ENCODE measurements around the gene FAM53B.

FAM53B gene

GRCh38 chr10:124677749-124678556, 66.2 kb downstream of the FAM53B start:
- DNase-seq (ENCODE audit: low spot score), result no peak

DNA sequence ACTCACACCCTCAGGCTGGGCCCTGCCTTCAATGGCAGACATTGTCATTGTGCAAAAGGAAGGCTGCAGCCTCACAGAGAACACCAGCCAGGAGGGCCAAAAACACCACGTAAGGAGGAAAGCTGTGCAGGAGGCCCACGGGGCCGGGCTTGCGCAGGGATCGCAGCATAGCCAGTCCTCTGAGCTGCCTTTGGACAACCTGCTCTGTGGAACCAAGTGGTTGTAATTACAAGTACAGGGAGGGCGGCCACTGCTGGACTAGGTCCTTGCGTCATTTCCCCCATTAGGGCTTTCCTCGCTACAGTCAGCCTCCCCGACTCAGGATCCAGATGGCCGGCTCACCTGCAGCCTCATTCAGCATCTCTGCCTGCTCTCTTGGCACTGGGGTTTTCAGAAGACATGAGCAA, 66.9 kb downstream of the FAM53B start:
- DNase-seq (ENCODE audit: low spot score), result no peak

- DNase-seq (ENCODE audit: low spot score), result no peak
Observed at GRCh38 chr10:124676416-124677062, 67.6 kb downstream of the FAM53B start.

DNA sequence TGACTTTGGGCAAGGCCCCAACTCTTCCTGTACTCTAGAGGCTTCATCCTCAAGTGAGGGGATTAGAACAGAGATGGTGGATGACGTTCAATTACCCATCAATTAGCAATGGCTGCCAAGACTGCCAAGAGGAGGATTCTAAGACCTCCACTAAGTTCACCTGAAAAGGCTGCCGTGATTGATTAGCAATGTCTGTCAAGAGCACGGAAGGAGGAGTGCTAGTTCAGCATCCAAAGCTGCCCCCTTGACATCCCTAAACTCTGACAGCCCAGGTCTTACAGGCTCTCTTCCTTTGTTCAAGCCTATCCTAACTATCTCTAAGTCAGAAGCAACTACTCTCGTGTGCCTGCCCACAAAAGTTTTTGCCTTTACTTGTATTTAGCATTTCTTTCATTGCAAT, 68.4 kb downstream of the FAM53B start:
- no peak for DNase-seq (ENCODE audit: low spot score)

DNA sequence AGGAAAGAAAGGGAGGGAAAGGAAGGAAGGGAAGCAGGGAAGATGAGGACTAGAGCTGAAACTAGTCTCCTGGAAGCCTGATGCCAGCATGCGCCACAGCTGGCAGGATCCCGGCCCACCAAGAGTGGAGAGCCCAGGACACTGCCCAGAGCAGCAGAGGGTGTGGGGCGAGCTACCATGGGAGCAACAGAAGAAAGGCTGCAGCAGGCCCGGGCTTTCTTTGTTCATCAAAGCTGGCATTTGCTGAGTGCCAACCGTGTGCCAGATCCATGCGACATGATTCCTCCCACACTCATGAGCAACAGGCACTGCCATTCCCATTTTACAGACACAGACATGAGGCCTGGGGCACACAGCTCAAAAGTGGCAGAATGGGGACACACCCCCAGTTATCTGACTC, 68.9 kb downstream of the FAM53B start:
- DNase-seq (ENCODE audit: low spot score), result no peak

DNA sequence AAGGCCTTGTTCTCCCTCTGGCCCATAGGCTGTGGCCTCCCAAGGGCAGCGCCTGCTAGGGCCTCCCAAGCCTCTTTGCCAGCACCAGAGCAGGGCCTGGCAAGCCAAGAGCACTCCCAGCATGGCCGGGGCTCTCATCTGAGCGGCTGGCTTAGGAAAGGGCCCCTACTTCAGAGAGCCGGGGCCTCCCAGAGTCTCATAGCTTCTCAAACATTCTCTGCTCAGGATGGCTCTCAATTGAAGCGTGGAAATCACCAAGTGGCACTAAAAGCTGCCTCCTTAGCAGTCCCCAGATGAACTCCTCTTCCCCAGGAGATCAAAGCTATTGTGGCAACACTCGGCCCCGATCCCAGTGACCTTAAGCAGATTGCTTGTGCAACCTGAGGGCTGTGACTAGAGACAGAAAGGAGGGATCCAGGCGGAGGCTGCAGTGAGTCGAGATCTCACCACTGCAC, 69.4 kb downstream of the FAM53B start:
- DNase-seq (ENCODE audit: low spot score), result no peak

DNA sequence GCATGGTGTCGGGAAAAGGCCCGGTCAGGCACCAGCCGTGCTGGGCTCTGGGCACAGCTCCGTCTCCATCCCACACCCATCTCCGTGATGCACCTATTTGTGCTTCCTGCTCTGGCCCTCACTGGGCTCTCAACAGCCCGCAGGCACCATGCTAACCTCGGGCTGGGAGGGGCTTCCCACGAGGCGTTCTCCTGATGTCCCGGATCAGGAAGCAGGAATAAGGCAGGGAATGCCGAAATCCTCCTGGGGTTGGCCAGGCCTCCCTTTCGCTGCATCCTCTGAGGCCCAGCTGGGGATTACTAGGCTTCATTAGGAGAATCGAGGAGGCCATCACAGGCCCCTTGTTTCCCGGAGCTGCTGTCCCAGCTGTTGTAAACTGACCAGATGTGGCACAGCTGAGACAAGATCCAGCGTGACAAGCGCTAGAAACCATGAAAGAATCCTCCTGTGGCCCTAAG, 72.0 kb downstream of the FAM53B start:
- DNase-seq (ENCODE audit: low spot score), result no peak

DNA sequence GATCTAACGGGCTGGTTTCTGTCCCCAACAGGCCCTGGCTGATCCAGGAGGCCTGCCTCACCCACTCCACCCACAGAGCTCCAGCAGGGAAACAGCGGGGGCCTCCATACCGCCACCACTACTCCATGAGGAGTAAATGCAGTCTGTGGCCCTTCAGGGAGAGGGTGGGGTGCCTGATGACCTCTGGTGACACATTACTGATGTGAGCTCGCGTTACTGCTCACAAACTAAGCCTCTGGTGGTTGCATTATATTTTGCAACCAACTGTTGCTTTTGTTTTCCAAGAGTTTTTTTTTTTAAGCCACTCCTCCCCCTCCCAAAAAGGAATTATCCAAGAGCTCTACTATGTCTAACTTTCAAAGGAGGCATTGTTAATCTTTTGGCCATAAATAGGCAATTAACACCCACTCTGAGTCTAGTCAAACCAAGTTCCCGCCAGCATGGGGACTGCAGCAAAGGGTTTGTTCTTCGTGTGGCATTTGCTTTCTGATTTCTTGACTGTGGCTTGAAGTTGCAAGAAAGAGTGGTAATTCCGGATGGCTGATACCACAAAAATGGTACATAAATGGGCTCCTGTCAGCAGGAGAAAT, 72.6 kb downstream of the FAM53B start:
- no peak for DNase-seq (ENCODE audit: low spot score)

DNA sequence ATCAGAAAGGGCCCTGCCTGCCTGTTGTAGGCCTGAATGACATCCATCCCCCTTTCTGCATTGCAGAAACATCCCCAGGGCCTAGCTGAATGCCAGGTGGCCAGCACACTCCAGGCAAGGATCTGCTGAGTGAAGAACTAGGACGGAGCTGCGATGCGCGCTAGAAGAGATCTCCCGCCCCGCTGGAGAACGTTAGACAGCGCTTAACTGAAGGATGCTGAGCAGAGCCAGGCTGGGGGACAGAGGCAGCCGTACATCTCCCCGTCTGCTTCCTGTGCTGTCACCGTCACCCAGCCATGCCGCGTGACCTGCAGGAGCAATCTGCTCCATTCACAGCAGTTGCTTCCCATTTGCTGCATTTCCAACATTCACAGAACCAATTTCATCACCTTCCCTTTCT, 73.3 kb downstream of the FAM53B start:
- DNase-seq (ENCODE audit: low spot score), result no peak

DNA sequence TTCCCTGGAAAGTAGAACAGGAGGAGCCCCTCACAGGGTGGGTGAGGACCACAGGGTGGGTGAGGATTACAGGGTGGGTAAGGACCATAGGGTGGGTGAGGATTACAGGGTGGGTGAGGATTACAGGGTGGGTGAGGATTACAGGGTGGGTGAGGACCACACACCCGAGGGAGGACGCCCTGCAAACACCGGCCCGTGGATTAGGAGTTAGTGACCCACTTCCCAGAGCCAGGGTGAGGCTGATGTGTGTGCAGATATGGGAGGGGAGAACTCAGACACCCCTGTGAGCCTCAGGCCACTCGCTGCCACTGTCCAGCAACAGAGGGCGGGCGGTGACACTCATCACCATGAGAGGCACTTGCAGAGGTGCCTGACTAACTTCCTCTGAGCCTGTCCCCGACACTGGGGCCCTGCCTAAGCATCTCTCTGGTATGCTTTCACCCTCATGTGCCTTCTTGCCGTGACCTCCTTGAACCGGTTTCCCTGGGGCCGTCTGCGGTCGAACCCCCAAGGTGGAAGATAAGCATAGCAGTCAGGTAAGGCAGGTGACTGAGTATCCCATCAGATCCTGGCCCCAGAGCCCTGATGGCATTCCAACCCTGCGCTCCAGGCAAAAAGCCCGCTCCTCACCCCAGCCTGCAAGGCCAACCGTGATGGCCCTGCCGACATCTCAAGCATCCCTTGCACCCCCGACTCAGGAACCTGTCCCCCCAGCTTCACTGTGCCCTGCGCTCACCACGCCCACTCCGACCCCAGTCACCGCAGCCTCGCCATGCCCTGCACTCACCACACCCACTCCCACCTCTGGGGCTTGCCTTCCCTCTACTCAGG, 74.1 kb downstream of the FAM53B start:
- DNase-seq (ENCODE audit: low spot score), result no peak

DNA sequence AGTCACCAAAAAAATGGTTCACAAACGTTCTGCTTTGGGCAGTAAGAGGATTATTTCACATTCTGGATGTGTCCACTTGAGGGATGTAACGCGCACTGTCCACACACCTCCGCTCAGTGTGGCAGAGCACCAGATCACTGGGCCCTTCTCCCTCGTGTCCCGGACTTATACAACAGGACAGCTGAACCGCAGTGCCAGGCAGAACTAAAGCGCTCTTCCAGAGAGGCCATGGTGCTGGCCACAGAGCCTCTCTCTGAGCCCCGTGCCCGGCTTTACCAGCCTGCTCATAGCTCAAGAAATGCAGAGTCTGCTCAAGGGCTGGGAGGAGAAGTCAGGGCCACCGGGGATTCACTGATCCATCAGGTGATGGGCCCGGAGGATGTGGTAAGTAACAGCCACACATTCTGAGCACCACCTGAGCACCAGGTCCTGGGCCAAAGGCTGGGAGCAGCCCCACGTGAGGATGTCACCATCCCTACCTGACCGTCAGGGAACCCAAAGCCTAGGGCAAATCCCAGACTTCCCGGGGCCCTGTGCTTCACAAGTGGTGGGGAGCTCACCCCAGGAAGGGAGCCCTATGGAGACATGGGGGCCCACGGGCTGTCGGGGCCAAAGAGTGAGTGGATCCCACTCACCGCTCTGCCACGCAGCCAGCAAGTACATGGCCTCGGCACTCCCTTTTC, 74.9 kb downstream of the FAM53B start:
- DNase-seq (ENCODE audit: low spot score), result no peak

GRCh38 chr10:124668517-124669051, 75.6 kb downstream of the FAM53B start:
- DNase-seq (ENCODE audit: low spot score), result no peak

- DNase-seq (ENCODE audit: low spot score), result no peak
Observed at GRCh38 chr10:124667425-124668345, 76.5 kb downstream of the FAM53B start.

- no peak for DNase-seq (ENCODE audit: low spot score)
Observed at GRCh38 chr10:124666494-124666893, 77.7 kb downstream of the FAM53B start.

DNA sequence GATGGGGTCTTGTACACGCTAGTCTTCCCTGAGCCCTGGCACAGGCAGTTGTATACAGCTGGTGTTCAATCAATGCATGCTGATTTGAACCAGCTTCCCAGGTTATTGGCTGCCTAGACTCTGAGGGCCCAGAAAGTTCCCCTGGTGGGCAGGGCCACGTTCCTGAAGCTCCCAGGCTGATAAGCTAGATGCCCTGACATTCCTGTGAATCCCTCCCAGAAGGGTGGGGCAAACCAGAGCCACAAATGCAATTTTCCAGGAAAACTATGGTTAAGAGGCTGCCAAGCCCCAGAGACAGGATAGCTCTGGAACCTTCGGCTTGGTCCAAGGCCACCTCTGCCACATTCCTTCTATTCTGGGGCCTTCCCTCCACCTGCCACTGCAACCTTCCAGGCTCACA, 78.2 kb downstream of the FAM53B start:
- DNase-seq (ENCODE audit: low spot score), result no peak

GRCh38 chr10:124665558-124665957, 78.6 kb downstream of the FAM53B start:
- DNase-seq (ENCODE audit: low spot score), result no peak

DNA sequence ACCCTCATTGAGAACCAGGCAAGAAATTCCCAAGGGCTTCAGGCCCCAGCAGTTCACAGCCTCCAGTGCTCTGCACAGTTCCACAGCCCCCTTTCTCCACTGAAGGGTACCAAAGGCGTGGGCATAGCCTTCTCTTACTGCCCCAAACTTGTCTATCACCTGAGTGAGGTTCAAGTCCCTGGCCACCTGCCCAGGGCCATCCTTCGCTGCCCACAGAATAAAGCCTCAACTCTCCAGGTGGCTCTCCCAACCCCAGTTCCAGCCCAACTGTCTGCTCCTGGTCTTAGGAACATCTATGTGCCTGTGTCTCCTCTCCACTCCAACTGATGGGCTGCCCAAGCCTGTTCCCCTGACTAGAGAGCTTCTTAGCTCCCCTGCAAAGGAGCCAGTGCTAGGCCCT, 79.1 kb downstream of the FAM53B start:
- DNase-seq (ENCODE audit: low spot score), result no peak

- DNase-seq (ENCODE audit: low spot score), result no peak
Observed at GRCh38 chr10:124663766-124664360, 80.3 kb downstream of the FAM53B start.

DNA sequence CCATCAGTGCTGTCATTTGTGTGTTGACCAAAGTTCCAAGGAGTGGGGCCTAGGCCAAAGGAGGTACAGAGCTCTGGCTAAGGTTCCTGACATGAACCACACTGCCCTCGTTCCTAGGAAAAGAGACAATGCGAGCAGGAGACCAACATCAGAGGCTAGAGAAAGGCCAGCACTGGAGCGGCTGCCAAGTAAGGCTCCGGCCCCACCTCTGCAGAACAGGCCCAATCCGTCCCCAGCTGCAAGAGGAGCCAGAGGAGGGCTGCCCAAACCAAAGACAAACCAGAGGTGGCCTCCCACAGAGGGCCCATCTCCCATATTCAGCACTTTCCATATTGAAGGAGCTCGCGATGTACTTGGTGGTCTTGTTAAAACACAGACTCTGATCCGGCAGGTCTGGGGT, 81.0 kb downstream of the FAM53B start:
- no peak for DNase-seq (ENCODE audit: low spot score)

GRCh38 chr10:124661660-124662180, 82.5 kb downstream of the FAM53B start:
- no peak for DNase-seq (ENCODE audit: low spot score)

Data from left forelimb (tissue), 1 donor.